Brain microvascular endothelial cell (primary cell): Measurements from ENCODE around the gene ARCN1.

ENCODE experiments used
- DNase-seq: peaks from one replicate; pipeline ENCODE4 v3.0.0-alpha.2; 2020
- H3K27ac ChIP-seq: fragments of 250-450 bp; sonication (Bioruptor Pico); 2 replicates; pipeline ENCODE4 v1.5.1; 2020; ENCODE audit warnings: mild to moderate bottlenecking, moderate library complexity
- H3K27me3 ChIP-seq: fragments of 250-450 bp; sonication (Bioruptor Pico); replicated peaks from 2 replicates; pipeline ENCODE4 v1.5.1; 2020; ENCODE audit warnings: mild to moderate bottlenecking
- H3K36me3 ChIP-seq: fragments of 250-450 bp; sonication (Bioruptor Pico); replicated peaks from 2 replicates; pipeline ENCODE4 v1.5.1; 2020; ENCODE audit warnings: mild to moderate bottlenecking
- H3K4me3 ChIP-seq: 2 replicates; pipeline ENCODE4 v1.5.1; 2011; ENCODE audit warnings: low read depth, mild to moderate bottlenecking, control low read depth, low read length, moderate library complexity
- CTCF ChIP-seq: IDR thresholded peaks from 2 replicates; pipeline ENCODE4 v1.5.1; 2011; ENCODE audit warnings: low read depth, mild to moderate bottlenecking, moderate library complexity, low read length, control low read depth, inconsistent platforms; ENCODE audit errors: missing control alignments
- in situ Hi-C: cut with HindIII; loops from 2 replicates; pipeline ENCODE4 v1.10.0; 2017; ENCODE audit warnings: low sequenced_read_pairs, low pct_ligation_motif_present

Gene ARCN1

GRCh38 chr11:118615282-118615975, 43.2 kb downstream of the ARCN1 start:
- H3K36me3 ChIP-seq, result peaks cover 36% of the 10 kb centered on the region
- no peaks in the 10 kb centered on the region for H3K27me3 ChIP-seq
- in situ Hi-C loops, result no loop called here
- H3K4me3 ChIP-seq, result no peak overlapping the region
- TF ChIP-seq CTCF, result no peak
- DNase-seq, result no peak
- H3K27ac ChIP-seq, result no peak overlapping the region

GRCh38 chr11:118615976-118616371, 43.8 kb downstream of the ARCN1 start:
- Histone ChIP-seq H3K4me3 (no peak overlapping the region), H3K36me3 (peaks cover 36% of the 10 kb centered on the region), H3K27ac (no peak overlapping the region), H3K27me3 (no peaks in the 10 kb centered on the region)
- in situ Hi-C loops, result no loop called here
- no peak for DNase-seq
- no peak for TF ChIP-seq CTCF

GRCh38 chr11:118618115-118618990, 46.1 kb downstream of the ARCN1 start:
- in situ Hi-C loops, result no loop called here
- Histone ChIP-seq H3K27me3 (no peaks in the 10 kb centered on the region), H3K36me3 (peaks cover 36% of the 10 kb centered on the region), H3K4me3 (no peak overlapping the region), H3K27ac (peak overlapping the region; percentile 98)
- no peak for TF ChIP-seq CTCF
- peak; percentile 88 for DNase-seq

- Histone ChIP-seq H3K27ac (peak overlapping the region; percentile 98), H3K27me3 (no peaks in the 10 kb centered on the region), H3K4me3 (no peak overlapping the region), H3K36me3 (peaks cover 38% of the 10 kb centered on the region)
- peak; percentile 74 for DNase-seq
- TF ChIP-seq CTCF, result no peak
- in situ Hi-C loops, result no loop called here
These were observed 46.8 kb downstream of the ARCN1 start for GRCh38 chr11:118618991-118619375.

- Histone ChIP-seq H3K36me3 (peaks cover 34% of the 10 kb centered on the region), H3K27me3 (no peaks in the 10 kb centered on the region), H3K27ac (peak overlapping the region; percentile 98), H3K4me3 (peak overlapping the region; percentile 3)
- in situ Hi-C loops, result no loop called here
- DNase-seq, result peak; percentile 97
- TF ChIP-seq CTCF, result no peak
These were observed 47.4 kb downstream of the ARCN1 start for GRCh38 chr11:118619444-118620197.
